LNCaP clone FGC (cell line): ENCODE measurements around the gene LTBR.

Source experiments
- DNase-seq: peaks from one replicate; pipeline ENCODE4 v3.0.0-alpha.2; 2011; ENCODE audit warnings: low read depth
- H3K4me3 ChIP-seq: 2 replicates; pipeline ENCODE4 v1.5.1; 2011; ENCODE audit warnings: mild to moderate bottlenecking, low read depth, low read length, control low read depth
- TF ChIP-seq, protein P1 (sequence below): IDR thresholded peaks from 2 replicates; pipeline ENCODE4 v1.5.1; 2012; ENCODE audit warnings: mild to moderate bottlenecking; ENCODE audit not compliant: control insufficient read depth, insufficient read depth; ENCODE audit errors: extremely low read depth

Gene LTBR

GRCh38 chr12:6363010-6363329 lies 21.0 kb upstream of the LTBR start:
- TF ChIP-seq, protein P1, sequence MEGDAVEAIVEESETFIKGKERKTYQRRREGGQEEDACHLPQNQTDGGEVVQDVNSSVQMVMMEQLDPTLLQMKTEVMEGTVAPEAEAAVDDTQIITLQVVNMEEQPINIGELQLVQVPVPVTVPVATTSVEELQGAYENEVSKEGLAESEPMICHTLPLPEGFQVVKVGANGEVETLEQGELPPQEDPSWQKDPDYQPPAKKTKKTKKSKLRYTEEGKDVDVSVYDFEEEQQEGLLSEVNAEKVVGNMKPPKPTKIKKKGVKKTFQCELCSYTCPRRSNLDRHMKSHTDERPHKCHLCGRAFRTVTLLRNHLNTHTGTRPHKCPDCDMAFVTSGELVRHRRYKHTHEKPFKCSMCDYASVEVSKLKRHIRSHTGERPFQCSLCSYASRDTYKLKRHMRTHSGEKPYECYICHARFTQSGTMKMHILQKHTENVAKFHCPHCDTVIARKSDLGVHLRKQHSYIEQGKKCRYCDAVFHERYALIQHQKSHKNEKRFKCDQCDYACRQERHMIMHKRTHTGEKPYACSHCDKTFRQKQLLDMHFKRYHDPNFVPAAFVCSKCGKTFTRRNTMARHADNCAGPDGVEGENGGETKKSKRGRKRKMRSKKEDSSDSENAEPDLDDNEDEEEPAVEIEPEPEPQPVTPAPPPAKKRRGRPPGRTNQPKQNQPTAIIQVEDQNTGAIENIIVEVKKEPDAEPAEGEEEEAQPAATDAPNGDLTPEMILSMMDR: no peak
- no peak overlapping the region; the same call in 1 of the 2 replicates for H3K4me3 ChIP-seq
- DNase-seq: no peak

- TF ChIP-seq, protein P1: no peak
- DNase-seq: peak; percentile 58
- peak overlapping the region; percentile 54 for H3K4me3 ChIP-seq
These were observed 20.5 kb upstream of the LTBR start for GRCh38 chr12:6363330-6364043.

GRCh38 chr12:6364044-6364374 lies 20.0 kb upstream of the LTBR start:
- no peak for DNase-seq
- TF ChIP-seq, protein P1: no peak
- peak overlapping the region; percentile 54 for H3K4me3 ChIP-seq

DNA sequence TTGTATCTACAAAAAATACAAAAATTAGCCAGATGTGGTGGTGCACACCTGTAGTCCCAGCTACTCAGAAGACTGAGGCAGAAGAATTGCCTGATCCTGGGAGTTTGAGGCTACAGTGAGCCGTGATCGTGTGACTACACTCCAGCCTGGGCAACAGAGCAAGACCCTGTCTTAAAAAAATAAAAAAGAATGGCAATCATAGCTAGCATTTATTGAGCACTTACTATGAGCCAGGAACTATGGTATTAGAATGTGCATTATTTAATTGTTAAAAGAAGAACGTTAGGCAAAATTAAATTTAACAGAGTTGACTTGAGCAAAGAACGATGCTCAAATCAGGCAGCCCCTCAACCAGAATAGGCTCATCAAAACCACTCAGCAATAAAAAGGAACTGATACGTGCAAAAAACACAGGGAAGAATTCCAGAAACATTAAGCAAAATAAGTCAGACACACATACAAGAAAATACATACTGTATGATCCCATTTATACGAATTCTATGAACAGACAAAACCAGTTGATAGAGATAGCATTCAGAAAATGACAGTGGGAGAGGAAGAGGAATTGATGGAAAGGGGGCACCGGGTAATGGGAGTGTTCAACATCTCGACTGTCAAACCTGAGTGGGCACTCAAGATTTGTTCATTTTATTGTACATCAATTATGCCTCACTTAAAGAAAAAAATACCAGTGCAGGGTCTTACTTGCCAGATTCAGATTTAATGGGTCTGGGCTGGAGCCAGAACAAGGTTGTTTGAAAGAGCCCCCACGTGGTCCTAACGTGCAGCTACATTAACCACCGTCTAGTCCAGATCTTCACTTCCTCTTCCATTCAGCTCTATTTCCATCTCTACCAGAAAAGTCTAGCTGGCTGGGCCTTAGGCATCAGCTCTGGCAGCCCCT lies 16.6 kb upstream of the LTBR start:
- TF ChIP-seq, protein P1: no peak
- no peak overlapping the region for H3K4me3 ChIP-seq
- no peak for DNase-seq

GRCh38 chr12:6367969-6368892 lies 15.7 kb upstream of the LTBR start:
- TF ChIP-seq, protein P1: no peak
- no peak for DNase-seq
- H3K4me3 ChIP-seq: no peak overlapping the region

DNA sequence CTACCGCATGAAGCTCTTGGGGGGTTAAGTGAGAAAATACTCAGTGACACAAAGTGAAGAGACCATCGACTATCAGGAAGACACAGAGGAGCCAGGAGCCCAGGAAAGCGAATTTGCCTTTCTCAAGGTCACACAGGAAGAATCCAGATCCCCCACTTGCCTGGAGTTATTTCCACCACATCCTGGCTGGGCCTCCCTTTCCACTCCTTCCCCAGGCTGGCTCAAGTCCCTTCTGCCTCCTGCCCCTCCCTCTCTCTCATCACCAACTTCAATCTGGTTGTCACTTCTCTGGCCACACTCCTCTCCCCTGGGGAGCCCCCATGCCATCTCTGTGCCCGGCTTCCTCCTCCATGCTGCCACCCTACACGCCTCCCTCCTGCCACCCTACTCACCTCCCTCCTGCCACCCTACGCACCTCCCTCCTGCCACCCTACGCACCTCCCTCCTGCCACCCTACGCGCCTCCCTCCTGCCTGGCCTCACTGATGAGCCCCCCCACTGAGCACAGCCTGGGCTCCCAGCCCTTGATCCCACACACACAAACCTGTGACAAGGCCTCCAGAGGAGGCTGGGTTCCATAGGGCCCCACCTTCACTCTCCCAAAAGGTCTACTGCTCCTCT lies 14.9 kb upstream of the LTBR start:
- TF ChIP-seq, protein P1: no peak
- no peak for DNase-seq
- H3K4me3 ChIP-seq: no peak overlapping the region
